ENCODE data around the gene IRF1. TPM values are rescaled to one million over a fixed set of nuclear protein-coding genes. Genes with fewer than 3 reads are reported as not detected.

The IRF1 gene
- total RNA-seq, 2 experiments from 2014 or later, result 1,212 to 1,234 TPM

- peaks cover 89% of the 10 kb centered on the region for H3K4me1 Mint-ChIP-seq (ENCODE audit: low read depth)
Measured at GRCh38 chr5:132436936-132437335, 53.6 kb downstream of the IRF1 start.

GRCh38 chr5:132435886-132436285 is 54.7 kb downstream of the IRF1 start:
- peak overlapping the region; percentile 42 for H3K27ac Mint-ChIP-seq
- peaks cover 45% of the 10 kb centered on the region for H3K36me3 Mint-ChIP-seq (ENCODE audit: low read depth)
- POLR2A ChIA-PET, result interaction anchor here (0.9 to 20.0 kb wide), 6 partner anchors 8 to 60 kb away, joined by 3 to 645 read pairs (median 34); partner anchors contain the start of gene IRF1

More at GRCh38 chr5:132436936-132437335, 53.6 kb downstream of the IRF1 start:
- Mint-ChIP-seq H3K27ac (peak overlapping the region; percentile 90), H3K27me3 (no peaks in the 10 kb centered on the region), H3K36me3 (ENCODE audit: low read depth) (peaks cover 39% of the 10 kb centered on the region), H3K9me3 (no peaks in the 10 kb centered on the region), H3K4me3 (peak overlapping the region; percentile 42)
- intact Hi-C loops (cut with DNase I, micrococcal nuclease), result loop anchor here in 1 of 2 experiments (2.0 kb wide), 1 partner anchor 16 kb away; no protein-coding TSS in a partner anchor
- ChIA-PET CTCF (interaction anchor here (1.6 to 2.6 kb wide), 3 partner anchors 10 to 53 kb away, joined by 4 to 8 read pairs (median 5); partner anchors contain the start of gene IRF1), POLR2A (interaction anchor here (1.1 to 20.0 kb wide), 8 partner anchors 9 to 59 kb away, joined by 3 to 645 read pairs (median 18); partner anchors contain the start of gene IRF1)
- no peaks in the 10 kb centered on the region for H3K9me3 ChIP-seq (ENCODE audit: control insufficient read depth in 1 of 2, insufficient read depth in 1 of 2, low read length in 2 of 2)
- H3K36me3 ChIP-seq (ENCODE audit: insufficient read depth, low read length), result peaks cover 23% of the 10 kb centered on the region
- H3K4me3 ChIP-seq (ENCODE audit: low read length), result no peak overlapping the region
- peak overlapping the region in 1 of 2 donors; percentile 16 for H3K27ac ChIP-seq (ENCODE audit: low read depth in 1 of 2, low read length in 2 of 2)
- TF ChIP-seq CTCF (IDR thresholded peaks at IDR 0.05), result no peak
- ATAC-seq (ENCODE audit: poor library complexity), result no peak
- H3K27me3 ChIP-seq (ENCODE audit: control insufficient read depth in 1 of 2, insufficient read depth in 2 of 2, low read length in 2 of 2), result no peaks in the 10 kb centered on the region
- DNase-seq, result no peak
- peaks cover 87% of the 10 kb centered on the region for H3K4me1 ChIP-seq (ENCODE audit: insufficient read depth, low read length)

GRCh38 chr5:132435447-132435846 is 55.1 kb downstream of the IRF1 start:
- CTCF ChIA-PET, result interaction anchor here (2.6 kb wide), 1 partner anchor 9 kb away, joined by 8 read pairs; no protein-coding TSS in a partner anchor
- H3K27ac Mint-ChIP-seq, result peak overlapping the region; percentile 55
- intact Hi-C loops (cut with DNase I, micrococcal nuclease), result no loop called here

More at GRCh38 chr5:132435886-132436285, 54.7 kb downstream of the IRF1 start:
- no peaks in the 10 kb centered on the region for H3K27me3 ChIP-seq (ENCODE audit: control insufficient read depth in 1 of 2, insufficient read depth in 2 of 2, low read length in 2 of 2)
- CTCF ChIA-PET, result interaction anchor here (2.6 kb wide), 1 partner anchor 9 kb away, joined by 8 read pairs; no protein-coding TSS in a partner anchor
- intact Hi-C loops (cut with DNase I, micrococcal nuclease), result loop anchor here in 1 of 2 experiments (2.0 kb wide), 1 partner anchor 15 kb away; no protein-coding TSS in a partner anchor
- no peak for TF ChIP-seq CTCF (IDR thresholded peaks at IDR 0.05)
- no peaks in the 10 kb centered on the region for H3K9me3 Mint-ChIP-seq
- DNase-seq (peak in 1 of 14 experiments; percentile 33), ATAC-seq (ENCODE audit: poor library complexity) (no peak)
- H3K4me3 Mint-ChIP-seq, result peak overlapping the region; percentile 20
- peaks cover 90% of the 10 kb centered on the region for H3K4me1 Mint-ChIP-seq (ENCODE audit: low read depth)
- peaks cover 87% of the 10 kb centered on the region for H3K4me1 ChIP-seq (ENCODE audit: insufficient read depth, low read length)
- peaks cover 21% of the 10 kb centered on the region for H3K36me3 ChIP-seq (ENCODE audit: insufficient read depth, low read length)
- H3K4me3 ChIP-seq (ENCODE audit: low read length), result no peak overlapping the region
- no peaks in the 10 kb centered on the region for H3K27me3 Mint-ChIP-seq
- H3K27ac ChIP-seq (ENCODE audit: low read depth in 1 of 2, low read length in 2 of 2), result peak overlapping the region in 1 of 2 donors; percentile 44
- no peaks in the 10 kb centered on the region for H3K9me3 ChIP-seq (ENCODE audit: control insufficient read depth in 1 of 2, insufficient read depth in 1 of 2, low read length in 2 of 2)

More at GRCh38 chr5:132435447-132435846, 55.1 kb downstream of the IRF1 start:
- H3K9me3 Mint-ChIP-seq, result no peaks in the 10 kb centered on the region
- POLR2A ChIA-PET, result interaction anchor here (0.9 to 20.0 kb wide), 6 partner anchors 7 to 61 kb away, joined by 3 to 645 read pairs (median 34); partner anchors contain the start of gene IRF1
- Histone ChIP-seq H3K4me1 (ENCODE audit: insufficient read depth, low read length) (peaks cover 91% of the 10 kb centered on the region), H3K27me3 (ENCODE audit: control insufficient read depth in 1 of 2, insufficient read depth in 2 of 2, low read length in 2 of 2) (no peaks in the 10 kb centered on the region), H3K9me3 (ENCODE audit: control insufficient read depth in 1 of 2, insufficient read depth in 1 of 2, low read length in 2 of 2) (no peaks in the 10 kb centered on the region), H3K4me3 (ENCODE audit: low read length) (no peak overlapping the region), H3K36me3 (ENCODE audit: insufficient read depth, low read length) (peaks cover 22% of the 10 kb centered on the region), H3K27ac (ENCODE audit: low read depth in 1 of 2, low read length in 2 of 2) (peak overlapping the region in 1 of 2 donors; percentile 44)
- DNase-seq (no peak), ATAC-seq (ENCODE audit: poor library complexity) (no peak)
- H3K27me3 Mint-ChIP-seq, result no peaks in the 10 kb centered on the region
- peaks cover 90% of the 10 kb centered on the region for H3K4me1 Mint-ChIP-seq (ENCODE audit: low read depth)
- no peak for TF ChIP-seq CTCF (IDR thresholded peaks at IDR 0.05)
- peaks cover 45% of the 10 kb centered on the region for H3K36me3 Mint-ChIP-seq (ENCODE audit: low read depth)
- H3K4me3 Mint-ChIP-seq, result peak overlapping the region; percentile 15

Data from CD4-positive, alpha-beta T cell (primary cell).